ENCODE data around the gene RNF7. TPM values are rescaled to one million over a fixed set of nuclear protein-coding genes. Genes with fewer than 3 reads are reported as not detected.

Gene RNF7
- total RNA-seq, 2 experiments from 2014 or later: 54.0 to 58.9 TPM

Other genes with a start within 250 kb of the RNF7 start
- not detected for gene GRK7, start 25.1 kb downstream of the RNF7 start, total RNA-seq
- 100 to 1,000 TPM; 143 to 145 TPM for gene ATP1B3, start 138.3 kb downstream of the RNF7 start, total RNA-seq

All from activated CD4-positive, alpha-beta memory T cell treated with anti-CD3 and anti-CD28 coated beads for 36 hours (primary cell).